GM12874 (cell line): ENCODE results near the gene SUPT16H.

ENCODE experiments used
- TF ChIP-seq, protein P1 (sequence below): IDR thresholded peaks from 2 replicates; pipeline ENCODE4 v1.5.1; 2011; ENCODE audit warnings: low read depth, mild to moderate bottlenecking, control low read depth, low read length, moderate library complexity; ENCODE audit not compliant: insufficient read depth

The SUPT16H gene

GRCh38 chr14:21382886-21383847 is 652 bp downstream of the SUPT16H start:
- TF ChIP-seq, protein P1, sequence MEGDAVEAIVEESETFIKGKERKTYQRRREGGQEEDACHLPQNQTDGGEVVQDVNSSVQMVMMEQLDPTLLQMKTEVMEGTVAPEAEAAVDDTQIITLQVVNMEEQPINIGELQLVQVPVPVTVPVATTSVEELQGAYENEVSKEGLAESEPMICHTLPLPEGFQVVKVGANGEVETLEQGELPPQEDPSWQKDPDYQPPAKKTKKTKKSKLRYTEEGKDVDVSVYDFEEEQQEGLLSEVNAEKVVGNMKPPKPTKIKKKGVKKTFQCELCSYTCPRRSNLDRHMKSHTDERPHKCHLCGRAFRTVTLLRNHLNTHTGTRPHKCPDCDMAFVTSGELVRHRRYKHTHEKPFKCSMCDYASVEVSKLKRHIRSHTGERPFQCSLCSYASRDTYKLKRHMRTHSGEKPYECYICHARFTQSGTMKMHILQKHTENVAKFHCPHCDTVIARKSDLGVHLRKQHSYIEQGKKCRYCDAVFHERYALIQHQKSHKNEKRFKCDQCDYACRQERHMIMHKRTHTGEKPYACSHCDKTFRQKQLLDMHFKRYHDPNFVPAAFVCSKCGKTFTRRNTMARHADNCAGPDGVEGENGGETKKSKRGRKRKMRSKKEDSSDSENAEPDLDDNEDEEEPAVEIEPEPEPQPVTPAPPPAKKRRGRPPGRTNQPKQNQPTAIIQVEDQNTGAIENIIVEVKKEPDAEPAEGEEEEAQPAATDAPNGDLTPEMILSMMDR: no peak

DNA sequence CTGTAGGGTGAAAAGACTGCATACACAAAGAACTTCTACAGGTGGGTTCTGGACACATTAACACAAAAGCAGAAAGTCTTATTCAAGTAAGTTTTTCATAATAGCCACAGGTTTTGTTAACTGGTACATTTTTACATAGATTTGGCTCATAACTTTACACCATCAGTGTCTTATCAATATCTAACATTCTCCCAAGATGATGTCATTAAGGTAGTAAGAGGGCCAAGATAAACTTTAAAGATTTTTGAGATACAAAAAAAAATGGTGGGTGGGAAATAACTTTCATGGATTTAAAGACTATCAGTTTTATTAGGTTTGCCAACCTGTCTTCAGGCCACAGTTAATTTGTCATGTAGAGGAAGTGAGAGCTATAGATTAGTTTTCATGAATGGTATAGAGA is 1.7 kb downstream of the SUPT16H start:
- TF ChIP-seq, protein P1: no peak

- TF ChIP-seq, protein P1: no peak
Measured at GRCh38 chr14:21379338-21379737, 4.5 kb downstream of the SUPT16H start.

DNA sequence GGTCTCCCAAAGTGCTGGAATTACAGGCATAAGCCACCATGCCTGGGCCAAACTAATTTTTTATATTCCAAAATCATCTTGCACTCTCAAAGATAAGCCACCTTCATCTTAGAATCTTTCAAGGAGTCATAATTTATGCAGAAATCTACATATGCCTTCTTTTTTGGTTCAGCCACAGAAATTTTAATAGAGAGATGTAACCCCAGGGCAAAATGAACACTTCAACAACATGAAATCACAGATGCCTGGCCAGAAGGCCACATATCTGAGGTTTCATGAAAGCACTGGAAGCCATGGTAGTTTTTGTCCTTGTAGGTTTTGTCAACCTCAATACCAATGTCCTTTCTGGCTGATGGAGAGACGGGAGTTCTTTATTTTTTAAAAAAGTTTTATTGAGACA is 9.8 kb downstream of the SUPT16H start:
- TF ChIP-seq, protein P1: no peak

DNA sequence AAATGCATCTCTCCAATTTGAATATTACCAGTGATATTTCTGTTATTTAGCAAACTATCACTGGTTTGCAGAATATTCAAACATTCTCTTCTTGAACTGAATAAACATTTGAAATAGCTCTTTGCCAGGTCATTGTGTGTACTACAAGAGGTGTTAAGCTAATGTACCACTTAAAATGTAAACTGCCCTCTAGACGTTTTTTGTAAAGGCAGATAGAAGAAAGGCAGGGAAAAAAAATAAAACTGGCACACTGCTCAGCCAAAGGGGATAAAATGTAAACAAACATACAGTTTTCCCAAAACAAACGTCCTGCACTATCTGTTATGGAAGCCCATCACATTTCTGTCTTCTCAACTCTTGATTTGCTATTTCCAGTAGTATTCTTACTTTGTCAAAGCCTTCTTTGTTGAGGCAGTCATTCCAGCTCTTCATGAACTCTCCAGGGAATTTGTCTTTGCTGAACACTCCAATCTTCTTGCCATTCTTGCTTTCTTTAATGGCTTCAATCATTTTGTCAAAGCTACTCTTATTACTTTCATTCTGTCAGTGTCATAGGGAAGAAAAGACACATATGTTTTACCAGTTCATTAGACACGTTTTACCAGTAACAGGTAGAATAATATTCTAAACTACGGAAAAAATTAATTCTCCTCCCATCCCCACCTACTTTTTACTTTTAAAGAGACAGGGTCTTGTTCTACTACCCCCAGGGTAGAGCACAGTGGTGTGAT is 13.7 kb downstream of the SUPT16H start:
- TF ChIP-seq, protein P1: no peak

- TF ChIP-seq, protein P1: no peak
Measured at GRCh38 chr14:21367582-21368144, 16.2 kb downstream of the SUPT16H start.

DNA sequence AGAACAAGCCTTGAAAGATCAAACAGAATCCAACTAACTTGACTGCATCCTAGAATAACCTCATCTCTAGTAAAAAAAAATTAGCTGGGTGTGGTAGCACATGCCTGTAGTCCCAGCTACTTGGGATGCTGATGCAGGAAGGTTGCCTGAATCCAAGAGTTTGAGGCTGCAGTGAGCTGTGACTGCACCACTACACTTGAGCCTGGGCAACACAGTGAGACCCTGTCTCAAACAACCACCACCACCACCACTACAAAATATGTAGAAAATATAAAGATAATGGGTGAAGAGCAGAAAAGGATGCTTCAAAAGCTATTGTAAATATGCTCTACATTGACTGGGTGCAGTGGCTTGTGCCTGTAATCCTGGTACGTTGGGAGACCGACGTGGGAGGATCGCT is 27.3 kb downstream of the SUPT16H start:
- TF ChIP-seq, protein P1: no peak
